ENCODE measurements around the gene REXO4. TPM values are rescaled to one million over a fixed set of nuclear protein-coding genes. Genes with fewer than 3 reads are reported as not detected.

REXO4 gene
- total and polyA plus RNA-seq, 2 of the 13 experiments (the other 11 are each of a cell fraction or from before 2014, with no cell fraction given), result 18.5 to 30.4 TPM

DNA sequence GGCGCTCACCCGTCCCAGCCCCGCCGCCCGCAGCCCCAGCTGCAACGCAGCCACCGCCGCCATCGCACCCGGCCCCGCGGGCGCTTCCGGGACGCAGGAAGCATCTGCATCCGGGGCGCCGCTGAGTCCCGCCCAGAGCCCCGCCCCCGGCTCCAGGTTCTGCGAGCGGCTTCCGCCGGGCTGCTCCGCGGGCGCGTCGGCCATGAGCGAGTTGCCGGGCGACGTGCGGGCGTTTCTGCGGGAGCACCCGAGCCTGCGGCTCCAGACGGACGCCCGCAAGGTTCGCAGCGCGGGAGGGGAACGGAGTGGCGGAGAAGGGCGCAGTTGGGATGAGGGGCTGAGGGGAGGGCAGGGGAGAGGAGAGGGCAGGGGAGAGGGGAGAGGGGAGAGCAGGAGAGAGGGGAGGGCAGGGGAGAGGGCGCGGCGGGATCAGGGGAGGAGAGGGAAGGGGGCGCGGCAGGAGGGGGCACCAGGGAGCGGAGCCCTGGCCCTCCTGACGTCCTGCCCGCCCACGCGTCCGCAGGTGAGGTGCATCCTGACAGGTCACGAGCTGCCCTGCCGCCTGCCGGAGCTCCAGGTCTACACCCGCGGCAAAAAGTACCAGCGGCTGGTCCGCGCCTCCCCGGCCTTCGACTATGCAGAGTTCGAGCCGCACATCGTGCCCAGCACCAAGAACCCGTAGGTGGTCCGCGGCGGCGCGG is 61.3 kb downstream of the REXO4 start, which contains the start of the genes SURF1 and SURF2 (continued):
- TF ChIP-seq ZNF296 (CRISPR knock-in tag; conservative IDR thresholded peaks at IDR 0.05), result no peak
- no peak for TF ChIP-seq HMGA1 (CRISPR knock-in tag; conservative IDR thresholded peaks at IDR 0.05)
- TF ChIP-seq, protein P1, sequence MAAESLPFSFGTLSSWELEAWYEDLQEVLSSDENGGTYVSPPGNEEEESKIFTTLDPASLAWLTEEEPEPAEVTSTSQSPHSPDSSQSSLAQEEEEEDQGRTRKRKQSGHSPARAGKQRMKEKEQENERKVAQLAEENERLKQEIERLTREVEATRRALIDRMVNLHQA (CRISPR knock-in tag; IDR thresholded peaks at IDR 0.05), result no peak
- TF ChIP-seq CREB1 (IDR thresholded peaks at IDR 0.05), result 0 out of 2 replicates have a peak, but pooled peaks have one; percentile 1
- TF ChIP-seq CREB1 (CRISPR knock-in tag; IDR thresholded peaks at IDR 0.05), result no peak
- TF ChIP-seq FOXO1 (CRISPR knock-in tag; IDR thresholded peaks at IDR 0.05), result no peak
- TF ChIP-seq ZNF350 (CRISPR knock-in tag; IDR thresholded peaks at IDR 0.05; ENCODE audit: borderline replicate concordance, low read depth), result no peak
- TF ChIP-seq PCBP2 (optimal IDR thresholded peaks at IDR 0.05; ENCODE audit: low read depth, low read length, poor library complexity, severe bottlenecking), result no peak
- TF ChIP-seq ZFYVE20 (CRISPR knock-in tag; IDR thresholded peaks at IDR 0.05; ENCODE audit: borderline replicate concordance, low read depth), result no peak
- TF ChIP-seq MTA1 (CRISPR knock-in tag; IDR thresholded peaks at IDR 0.05; ENCODE audit: borderline replicate concordance), result peak; percentile 61; the same call in 1 of the 2 replicates
- TF ChIP-seq EP300 (IDR thresholded peaks at IDR 0.05; ENCODE audit: low read depth in 2 of 2, low read length in 2 of 2), result no peak
- TF ChIP-seq EP300 (CRISPR knock-in tag; IDR thresholded peaks at IDR 0.05; ENCODE audit: borderline replicate concordance), result no peak
- TF ChIP-seq, protein P2, sequence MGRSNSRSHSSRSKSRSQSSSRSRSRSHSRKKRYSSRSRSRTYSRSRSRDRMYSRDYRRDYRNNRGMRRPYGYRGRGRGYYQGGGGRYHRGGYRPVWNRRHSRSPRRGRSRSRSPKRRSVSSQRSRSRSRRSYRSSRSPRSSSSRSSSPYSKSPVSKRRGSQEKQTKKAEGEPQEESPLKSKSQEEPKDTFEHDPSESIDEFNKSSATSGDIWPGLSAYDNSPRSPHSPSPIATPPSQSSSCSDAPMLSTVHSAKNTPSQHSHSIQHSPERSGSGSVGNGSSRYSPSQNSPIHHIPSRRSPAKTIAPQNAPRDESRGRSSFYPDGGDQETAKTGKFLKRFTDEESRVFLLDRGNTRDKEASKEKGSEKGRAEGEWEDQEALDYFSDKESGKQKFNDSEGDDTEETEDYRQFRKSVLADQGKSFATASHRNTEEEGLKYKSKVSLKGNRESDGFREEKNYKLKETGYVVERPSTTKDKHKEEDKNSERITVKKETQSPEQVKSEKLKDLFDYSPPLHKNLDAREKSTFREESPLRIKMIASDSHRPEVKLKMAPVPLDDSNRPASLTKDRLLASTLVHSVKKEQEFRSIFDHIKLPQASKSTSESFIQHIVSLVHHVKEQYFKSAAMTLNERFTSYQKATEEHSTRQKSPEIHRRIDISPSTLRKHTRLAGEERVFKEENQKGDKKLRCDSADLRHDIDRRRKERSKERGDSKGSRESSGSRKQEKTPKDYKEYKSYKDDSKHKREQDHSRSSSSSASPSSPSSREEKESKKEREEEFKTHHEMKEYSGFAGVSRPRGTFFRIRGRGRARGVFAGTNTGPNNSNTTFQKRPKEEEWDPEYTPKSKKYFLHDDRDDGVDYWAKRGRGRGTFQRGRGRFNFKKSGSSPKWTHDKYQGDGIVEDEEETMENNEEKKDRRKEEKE (IDR thresholded peaks at IDR 0.05), result no peak
- TF ChIP-seq, protein P3, sequence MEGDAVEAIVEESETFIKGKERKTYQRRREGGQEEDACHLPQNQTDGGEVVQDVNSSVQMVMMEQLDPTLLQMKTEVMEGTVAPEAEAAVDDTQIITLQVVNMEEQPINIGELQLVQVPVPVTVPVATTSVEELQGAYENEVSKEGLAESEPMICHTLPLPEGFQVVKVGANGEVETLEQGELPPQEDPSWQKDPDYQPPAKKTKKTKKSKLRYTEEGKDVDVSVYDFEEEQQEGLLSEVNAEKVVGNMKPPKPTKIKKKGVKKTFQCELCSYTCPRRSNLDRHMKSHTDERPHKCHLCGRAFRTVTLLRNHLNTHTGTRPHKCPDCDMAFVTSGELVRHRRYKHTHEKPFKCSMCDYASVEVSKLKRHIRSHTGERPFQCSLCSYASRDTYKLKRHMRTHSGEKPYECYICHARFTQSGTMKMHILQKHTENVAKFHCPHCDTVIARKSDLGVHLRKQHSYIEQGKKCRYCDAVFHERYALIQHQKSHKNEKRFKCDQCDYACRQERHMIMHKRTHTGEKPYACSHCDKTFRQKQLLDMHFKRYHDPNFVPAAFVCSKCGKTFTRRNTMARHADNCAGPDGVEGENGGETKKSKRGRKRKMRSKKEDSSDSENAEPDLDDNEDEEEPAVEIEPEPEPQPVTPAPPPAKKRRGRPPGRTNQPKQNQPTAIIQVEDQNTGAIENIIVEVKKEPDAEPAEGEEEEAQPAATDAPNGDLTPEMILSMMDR (CRISPR knock-in tag; IDR thresholded peaks at IDR 0.05), result peak; percentile 48
- TF ChIP-seq TGIF2 (CRISPR knock-in tag; IDR thresholded peaks at IDR 0.05), result 0 out of 2 replicates have a peak, but pooled peaks have one; percentile 27
- TF ChIP-seq ELF3 (CRISPR knock-in tag; IDR thresholded peaks at IDR 0.05), result no peak
- TF ChIP-seq PHF20 (CRISPR knock-in tag; IDR thresholded peaks at IDR 0.05), result peak; percentile 86
- no peak for TF ChIP-seq ISL2 (CRISPR knock-in tag; IDR thresholded peaks at IDR 0.05)
- TF ChIP-seq ZNF598 (CRISPR knock-in tag; IDR thresholded peaks at IDR 0.05; ENCODE audit: borderline replicate concordance), result 0 out of 2 replicates have a peak, but pooled peaks have one; percentile 47
- no peak for TF ChIP-seq CENPX (CRISPR knock-in tag; IDR thresholded peaks at IDR 0.05)
- TF ChIP-seq NFE2L1 (CRISPR knock-in tag; IDR thresholded peaks at IDR 0.05; ENCODE audit: borderline replicate concordance), result no peak
- TF ChIP-seq, protein P4, sequence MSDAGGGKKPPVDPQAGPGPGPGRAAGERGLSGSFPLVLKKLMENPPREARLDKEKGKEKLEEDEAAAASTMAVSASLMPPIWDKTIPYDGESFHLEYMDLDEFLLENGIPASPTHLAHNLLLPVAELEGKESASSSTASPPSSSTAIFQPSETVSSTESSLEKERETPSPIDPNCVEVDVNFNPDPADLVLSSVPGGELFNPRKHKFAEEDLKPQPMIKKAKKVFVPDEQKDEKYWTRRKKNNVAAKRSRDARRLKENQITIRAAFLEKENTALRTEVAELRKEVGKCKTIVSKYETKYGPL (CRISPR knock-in tag; IDR thresholded peaks at IDR 0.05), result no peak
- TF ChIP-seq BRD4 (CRISPR knock-in tag; IDR thresholded peaks at IDR 0.05), result no peak
- peak; percentile 66; the same call in 1 of the 2 replicates for TF ChIP-seq SP5 (CRISPR knock-in tag; IDR thresholded peaks at IDR 0.05; ENCODE audit: borderline replicate concordance, low read depth)
- TF ChIP-seq HDAC2 (CRISPR knock-in tag; IDR thresholded peaks at IDR 0.05), result peak; percentile 7; the same call in 1 of the 2 replicates
